Pulmonary artery endothelial cell (primary cell): ENCODE measurements around the gene SEM1. TPM values are rescaled to one million over a fixed set of nuclear protein-coding genes. Genes with fewer than 3 reads are reported as not detected.
"Not testable (repeated sequence)": the region's sequence is repeated elsewhere in the genome, so short reads cannot be mapped to it uniquely, and the experiment has no call there.

Experiments used
- DNase-seq: peaks from one replicate; pipeline ENCODE4 v3.0.0-alpha.2; 2011; ENCODE audit warnings: low read depth, low spot score
- total RNA-seq: library from RNA; depleted of rRNA; stranded (reverse); fragments of >200 nt; gene quantifications from 2 replicates; pipeline ENCODE4 v1.2.3, GENCODE V29; 2014

The SEM1 gene
- 226 and 231 TPM in 2 replicates for total RNA-seq

- DNase-seq, result peak; percentile 69
Measured at GRCh38 chr7:96709381-96710228, at the start of gene SEM1. Gene SEM1 (minus strand): TSS chr7:96709846. CDS start chr7:96709763, 83 bp downstream.

GRCh38 chr7:96757880-96758279 is 48.2 kb upstream of the SEM1 start:
- DNase-seq, result not testable (repeated sequence)

GRCh38 chr7:96747418-96747940 is 37.8 kb upstream of the SEM1 start:
- DNase-seq, result no peak

GRCh38 chr7:96740130-96740529 is 30.5 kb upstream of the SEM1 start:
- DNase-seq, result no peak

- DNase-seq, result no peak
Measured at GRCh38 chr7:96739609-96740008, 30.0 kb upstream of the SEM1 start.

GRCh38 chr7:96739167-96739566 is 29.5 kb upstream of the SEM1 start:
- DNase-seq, result no peak

- no peak for DNase-seq
Measured at GRCh38 chr7:96738705-96739104, 29.1 kb upstream of the SEM1 start.

GRCh38 chr7:96737545-96738050 is 28.0 kb upstream of the SEM1 start:
- DNase-seq, result no peak

GRCh38 chr7:96734343-96734742 is 24.7 kb upstream of the SEM1 start:
- no peak for DNase-seq

- DNase-seq, result no peak
Measured at GRCh38 chr7:96729820-96730219, 20.2 kb upstream of the SEM1 start.

GRCh38 chr7:96728139-96728538 is 18.5 kb upstream of the SEM1 start:
- no peak for DNase-seq

- DNase-seq, result no peak
Measured at GRCh38 chr7:96727534-96728088, 18.0 kb upstream of the SEM1 start.

- DNase-seq, result no peak
Measured at GRCh38 chr7:96723622-96724021, 14.0 kb upstream of the SEM1 start.

GRCh38 chr7:96722928-96723327 is 13.3 kb upstream of the SEM1 start:
- not testable (repeated sequence) for DNase-seq

- no peak for DNase-seq
Measured at GRCh38 chr7:96720843-96721242, 11.2 kb upstream of the SEM1 start.

- no peak for DNase-seq
Measured at GRCh38 chr7:96719164-96719563, 9.5 kb upstream of the SEM1 start.

- DNase-seq, result no peak
Measured at GRCh38 chr7:96718107-96719003, 8.7 kb upstream of the SEM1 start.

- DNase-seq, result no peak
Measured at GRCh38 chr7:96713037-96713436, 3.4 kb upstream of the SEM1 start.

- DNase-seq, result no peak
Measured at GRCh38 chr7:96710544-96710943, 898 bp upstream of the SEM1 start.

GRCh38 chr7:96708872-96709271 is 774 bp downstream of the SEM1 start:
- no peak for DNase-seq
